Thymus (tissue), 11 donors: ENCODE results near the gene COL4A2. TPM values are rescaled to one million over a fixed set of nuclear protein-coding genes. Genes with fewer than 3 reads are reported as not detected.

Experiments used
- DNase-seq, 9 donors: peaks; one replicate each; pipeline ENCODE4 v3.0.0-alpha.2; 2013; ENCODE audit warnings: low spot score in 9 of 9, low read depth in 6 of 9, missing footprints in 1 of 9
- H3K27ac ChIP-seq, 2 donors: one replicate each; pipeline ENCODE4 v1.5.1; 2013; ENCODE audit warnings: control low read depth in 1 of 2, low read depth in 1 of 2, low read length in 1 of 2, mild to moderate bottlenecking in 1 of 2, moderate library complexity in 1 of 2
- H3K27me3 ChIP-seq, 2 donors: one replicate each; pipeline ENCODE4 v1.5.1; 2013; ENCODE audit warnings: low read length in 1 of 2; ENCODE audit not compliant: control insufficient read depth in 2 of 2, insufficient read depth in 1 of 2
- H3K36me3 ChIP-seq, 2 donors: one replicate each; pipeline ENCODE4 v1.5.1; 2013; ENCODE audit warnings: low read length in 1 of 2, mild to moderate bottlenecking in 1 of 2, moderate library complexity in 1 of 2; ENCODE audit not compliant: control insufficient read depth in 2 of 2, insufficient read depth in 2 of 2
- H3K4me1 ChIP-seq, 2 donors: one replicate each; pipeline ENCODE4 v1.5.1; 2013; ENCODE audit warnings: low read length in 2 of 2; ENCODE audit not compliant: control insufficient read depth in 2 of 2, insufficient read depth in 2 of 2
- H3K4me3 ChIP-seq, 2 donors: one replicate each; pipeline ENCODE4 v1.5.1; 2013; ENCODE audit warnings: low read length in 2 of 2, control low read depth in 1 of 2, mild to moderate bottlenecking in 1 of 2
- H3K9me3 ChIP-seq, 2 donors: one replicate each; pipeline ENCODE4 v1.5.1; 2013; ENCODE audit warnings: low read length in 1 of 2, mild to moderate bottlenecking in 1 of 2; ENCODE audit not compliant: control insufficient read depth in 2 of 2, insufficient read depth in 1 of 2
- WGBS: extraction: QIAGEN DNeasy Blood & Tissue Kit; methylation state at CpG from one replicate; pipeline ENCODE4 v1.1.7; 2013; 5-methylcytosine and 5-hydroxymethylcytosine counted together
- polyA plus RNA-seq: library from polyadenylated mRNA; stranded (reverse); fragments of 200-250 nt; gene quantifications from one replicate; pipeline ENCODE4 v1.2.3, GENCODE V29; 2013
- total RNA-seq: library from RNA; stranded (reverse); fragments of 120-200 nt; gene quantifications from one replicate; pipeline ENCODE4 v1.2.4, GENCODE V29; 2013
- donor health status: healthy.

Gene COL4A2
- total and polyA plus RNA-seq, 2 donors, result 47.2 to 63.1 TPM

DNA sequence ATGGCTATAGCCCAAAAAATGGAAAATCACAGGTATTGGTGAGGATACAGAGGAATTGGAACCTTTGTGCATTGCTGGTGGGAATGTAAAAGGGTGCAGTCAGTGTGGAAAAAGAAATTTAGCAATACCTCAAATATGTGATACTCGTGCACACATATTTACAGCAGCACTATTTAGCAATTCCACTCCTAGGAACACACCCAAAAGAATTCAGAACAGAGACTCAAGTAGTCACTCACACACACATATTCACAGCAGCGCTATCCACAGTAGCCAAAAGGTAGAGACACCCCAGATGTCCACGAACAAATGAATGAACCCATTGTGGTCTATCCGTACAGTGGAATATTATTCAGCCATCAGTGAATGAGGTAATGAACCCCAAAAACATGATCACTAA is 114.0 kb downstream of the COL4A2 start:
- Histone ChIP-seq H3K4me3 (no peak overlapping the region), H3K36me3 (no peaks in the 10 kb centered on the region), H3K4me1 (peaks cover 0 to 3% of the 10 kb centered on the region in 2 donors), H3K27me3 (peaks cover 28 to 79% of the 10 kb centered on the region in 2 donors), H3K27ac (no peak overlapping the region), H3K9me3 (no peaks in the 10 kb centered on the region)
- WGBS, result 69% methylated on average over 4 of the region's 4 CpGs
- no peak for DNase-seq

DNA sequence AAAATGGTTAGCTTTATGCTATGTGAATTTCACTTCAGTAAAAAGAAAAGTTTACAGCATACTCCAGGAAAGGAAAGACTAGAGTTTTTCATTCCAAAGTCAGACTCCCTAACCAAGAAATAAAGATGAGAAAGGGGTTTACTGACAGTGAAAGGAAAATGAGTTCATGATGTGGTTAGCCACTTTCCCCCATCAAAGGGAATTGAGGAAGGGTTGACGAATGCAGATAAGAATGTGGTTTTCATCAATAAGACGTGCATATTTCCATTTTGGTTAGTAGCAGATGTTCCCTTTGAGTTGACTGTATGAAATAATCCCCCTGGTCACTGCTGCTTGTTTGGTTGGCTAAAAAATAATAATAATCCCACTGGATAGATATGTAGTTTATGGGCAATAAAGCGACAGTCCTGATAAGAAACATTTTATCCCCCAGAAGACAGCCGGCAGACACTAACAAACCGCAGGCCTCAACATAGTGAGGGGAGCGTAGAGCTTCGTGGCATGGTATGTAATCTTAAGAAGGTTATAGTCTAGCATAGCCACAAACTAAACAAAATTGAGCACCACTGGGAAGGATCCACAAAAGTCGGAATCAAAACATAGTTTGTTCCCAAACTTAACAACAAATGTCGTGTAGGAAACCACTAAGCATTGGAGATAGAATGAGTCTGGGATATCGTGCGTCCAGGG is 114.8 kb downstream of the COL4A2 start:
- Histone ChIP-seq H3K4me1 (peaks cover 0 to 3% of the 10 kb centered on the region in 2 donors), H3K36me3 (no peaks in the 10 kb centered on the region), H3K9me3 (no peaks in the 10 kb centered on the region), H3K4me3 (no peak overlapping the region), H3K27ac (peak overlapping the region in 1 of 2 donors; percentile 47), H3K27me3 (peaks cover 28 to 77% of the 10 kb centered on the region in 2 donors)
- peak in 8 of 9 donors; percentile 2 to 78 (median 39) for DNase-seq
- WGBS, result 44% methylated on average over 11 of the region's 11 CpGs

GRCh38 chr13:110422913-110423688 is 116.0 kb downstream of the COL4A2 start:
- Histone ChIP-seq H3K27ac (no peak overlapping the region), H3K4me1 (peaks cover 0 to 3% of the 10 kb centered on the region in 2 donors), H3K4me3 (no peak overlapping the region), H3K36me3 (no peaks in the 10 kb centered on the region), H3K27me3 (peaks cover 37 to 76% of the 10 kb centered on the region in 2 donors), H3K9me3 (no peaks in the 10 kb centered on the region)
- 55% methylated on average over 12 of the region's 12 CpGs for WGBS
- DNase-seq, result no peak

GRCh38 chr13:110423689-110424302 is 116.7 kb downstream of the COL4A2 start:
- H3K4me1 ChIP-seq, result peaks cover 0 to 3% of the 10 kb centered on the region in 2 donors
- 60% methylated on average over 11 of the region's 11 CpGs for WGBS
- no peak overlapping the region for H3K27ac ChIP-seq
- H3K27me3 ChIP-seq, result peaks cover 35 to 78% of the 10 kb centered on the region in 2 donors
- no peaks in the 10 kb centered on the region for H3K9me3 ChIP-seq
- no peaks in the 10 kb centered on the region for H3K36me3 ChIP-seq
- no peak for DNase-seq
- no peak overlapping the region for H3K4me3 ChIP-seq

DNA sequence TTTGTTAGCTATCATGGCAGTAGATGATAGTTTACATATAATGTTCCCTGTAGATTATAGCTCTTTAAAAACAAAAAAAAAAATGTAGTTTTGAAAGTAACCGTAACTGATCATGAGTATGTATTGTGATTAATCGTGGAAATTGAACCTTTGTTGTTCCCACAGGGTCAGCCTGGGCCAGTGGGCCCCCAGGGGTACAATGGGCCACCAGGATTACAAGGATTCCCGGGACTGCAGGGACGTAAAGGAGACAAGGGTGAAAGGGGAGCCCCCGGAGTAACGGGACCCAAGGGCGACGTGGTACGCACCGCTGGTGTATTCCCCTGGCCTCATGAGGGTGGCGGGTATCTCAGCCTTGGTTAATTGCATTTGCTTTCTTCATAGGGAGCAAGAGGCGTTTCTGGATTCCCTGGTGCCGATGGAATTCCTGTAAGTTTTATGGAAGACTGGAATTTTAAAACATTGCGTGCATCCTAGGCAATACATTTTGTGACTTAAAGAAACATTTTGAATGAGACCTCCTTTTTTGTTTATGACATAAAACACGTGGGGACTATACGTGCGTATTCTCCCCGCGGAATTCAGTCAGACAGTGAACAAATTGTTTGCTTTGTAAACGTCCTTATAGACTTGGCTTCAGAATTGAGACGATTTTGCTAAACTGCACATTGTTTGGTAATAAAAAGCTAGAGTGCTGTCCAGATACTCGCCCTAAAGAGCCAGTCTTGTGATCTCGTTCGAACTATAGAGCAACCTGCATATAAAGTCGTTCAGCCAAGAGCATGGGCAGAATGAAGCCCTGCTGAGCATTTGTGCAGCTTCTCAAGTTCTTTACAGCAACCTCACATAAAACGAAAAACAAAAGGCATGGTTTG is 117.7 kb downstream of the COL4A2 start:
- Histone ChIP-seq H3K9me3 (no peaks in the 10 kb centered on the region), H3K4me1 (peaks cover 0 to 3% of the 10 kb centered on the region in 2 donors), H3K4me3 (no peak overlapping the region), H3K27ac (no peak overlapping the region), H3K27me3 (peaks cover 30 to 70% of the 10 kb centered on the region in 2 donors), H3K36me3 (no peaks in the 10 kb centered on the region)
- 84% methylated on average over 26 of the region's 26 CpGs for WGBS
- no peak for DNase-seq

- Histone ChIP-seq H3K4me3 (no peak overlapping the region), H3K27ac (no peak overlapping the region), H3K36me3 (no peaks in the 10 kb centered on the region), H3K4me1 (peaks cover 0 to 3% of the 10 kb centered on the region in 2 donors), H3K27me3 (peaks cover 26 to 64% of the 10 kb centered on the region in 2 donors), H3K9me3 (no peaks in the 10 kb centered on the region)
- WGBS, result 42% methylated on average over 8 of the region's 8 CpGs
- no peak for DNase-seq
Measured at GRCh38 chr13:110425444-110425780, 118.3 kb downstream of the COL4A2 start.

GRCh38 chr13:110426735-110427134 is 119.7 kb downstream of the COL4A2 start:
- Histone ChIP-seq H3K27ac (no peak overlapping the region), H3K4me1 (no peaks in the 10 kb centered on the region), H3K36me3 (no peaks in the 10 kb centered on the region), H3K4me3 (no peak overlapping the region), H3K27me3 (peaks cover 20 to 64% of the 10 kb centered on the region in 2 donors), H3K9me3 (no peaks in the 10 kb centered on the region)
- no peak for DNase-seq
- WGBS, result 91% methylated on average over 4 of the region's 4 CpGs

DNA sequence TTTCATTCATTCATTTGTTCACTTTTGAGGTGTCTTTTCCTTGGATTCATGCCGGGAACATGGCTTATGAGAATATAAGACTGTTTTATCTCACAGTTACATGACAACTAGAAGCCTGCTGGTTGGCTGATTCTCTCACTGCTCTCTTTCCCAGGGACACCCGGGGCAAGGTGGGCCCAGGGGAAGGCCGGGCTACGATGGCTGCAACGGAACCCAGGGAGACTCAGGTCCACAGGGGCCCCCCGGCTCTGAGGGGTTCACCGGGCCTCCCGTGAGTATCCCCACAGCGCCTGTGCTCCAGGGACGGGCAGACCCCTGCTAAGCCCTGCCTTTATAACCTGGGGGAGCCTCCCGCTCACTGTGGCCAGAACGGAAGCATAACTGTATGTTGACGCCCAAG is 121.2 kb downstream of the COL4A2 start:
- Histone ChIP-seq H3K9me3 (no peaks in the 10 kb centered on the region), H3K4me3 (no peak overlapping the region), H3K36me3 (no peaks in the 10 kb centered on the region), H3K27ac (no peak overlapping the region), H3K27me3 (peaks cover 18 to 62% of the 10 kb centered on the region in 2 donors), H3K4me1 (no peaks in the 10 kb centered on the region)
- 95% methylated on average over 13 of the region's 13 CpGs for WGBS
- no peak for DNase-seq
